ENCODE results near the gene SPINK2. TPM values are rescaled to one million over a fixed set of nuclear protein-coding genes. Genes with fewer than 3 reads are reported as not detected.

SPINK2 gene
- polyA plus RNA-seq, 1 of the 3 experiments (the other 2 are of a cell fraction), result not detected

DNA sequence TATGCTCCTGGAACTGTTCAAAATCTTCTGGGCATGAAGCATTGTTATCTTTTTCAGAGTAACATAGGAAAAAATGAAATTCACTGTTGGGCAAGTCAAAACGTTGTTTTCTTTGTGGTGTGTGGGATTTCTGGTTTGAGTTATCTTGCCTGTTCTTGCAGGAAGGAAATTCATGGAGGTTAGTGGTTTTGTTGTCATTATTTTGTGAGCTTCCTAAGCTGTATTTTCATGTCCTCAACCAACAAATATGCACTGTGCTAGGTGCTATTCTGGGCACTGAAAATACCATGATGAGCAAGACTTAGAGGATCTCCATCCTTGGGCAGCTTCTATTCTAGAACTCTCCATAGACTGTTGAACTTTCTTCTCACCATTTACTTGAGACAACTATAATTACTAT, 16.9 kb downstream of the SPINK2 start:
- Histone ChIP-seq H3K9me3 (no peaks in the 10 kb centered on the region), H3K4me2 (no peak overlapping the region), H3K9ac (no peak overlapping the region), H3K9me2 (no peaks in the 10 kb centered on the region), H3K27me3 (ENCODE audit: insufficient read depth) (no peaks in the 10 kb centered on the region), H3K4me1 (ENCODE audit: control insufficient read depth in 1 of 2, insufficient read depth in 2 of 2, low read depth in 1 of 2, low read length in 1 of 2) (no peaks in the 10 kb centered on the region; a peak in 1 of 4 replicates), H3K79me2 (ENCODE audit: insufficient read depth) (no peaks in the 10 kb centered on the region), H3F3A (replicated peaks; ENCODE audit: insufficient read depth) (no peaks in the 10 kb centered on the region), H4K20me1 (ENCODE audit: insufficient read depth) (no peaks in the 10 kb centered on the region), H3K27ac (ENCODE audit: low read depth in 2 of 2, low read length in 1 of 2) (no peak overlapping the region), H2AFZ (ENCODE audit: low read depth) (no peak overlapping the region), H3K4me3 (ENCODE audit: low read depth in 2 of 2, low read length in 1 of 2) (no peak overlapping the region), H3K36me3 (replicated peaks in 1 of 2; ENCODE audit: control insufficient read depth in 1 of 2, insufficient read depth in 2 of 2, low read length in 1 of 2) (no peaks in the 10 kb centered on the region)
- 45% methylated on average over 1 of the region's 1 CpG for WGBS (ENCODE audit: low lambda C conversion rate)
- TF ChIP-seq, protein P1, sequence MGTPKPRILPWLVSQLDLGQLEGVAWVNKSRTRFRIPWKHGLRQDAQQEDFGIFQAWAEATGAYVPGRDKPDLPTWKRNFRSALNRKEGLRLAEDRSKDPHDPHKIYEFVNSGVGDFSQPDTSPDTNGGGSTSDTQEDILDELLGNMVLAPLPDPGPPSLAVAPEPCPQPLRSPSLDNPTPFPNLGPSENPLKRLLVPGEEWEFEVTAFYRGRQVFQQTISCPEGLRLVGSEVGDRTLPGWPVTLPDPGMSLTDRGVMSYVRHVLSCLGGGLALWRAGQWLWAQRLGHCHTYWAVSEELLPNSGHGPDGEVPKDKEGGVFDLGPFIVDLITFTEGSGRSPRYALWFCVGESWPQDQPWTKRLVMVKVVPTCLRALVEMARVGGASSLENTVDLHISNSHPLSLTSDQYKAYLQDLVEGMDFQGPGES (IDR thresholded peaks at IDR 0.05; ENCODE audit: low read depth, low read length), result no peak
- TF ChIP-seq, protein P2, sequence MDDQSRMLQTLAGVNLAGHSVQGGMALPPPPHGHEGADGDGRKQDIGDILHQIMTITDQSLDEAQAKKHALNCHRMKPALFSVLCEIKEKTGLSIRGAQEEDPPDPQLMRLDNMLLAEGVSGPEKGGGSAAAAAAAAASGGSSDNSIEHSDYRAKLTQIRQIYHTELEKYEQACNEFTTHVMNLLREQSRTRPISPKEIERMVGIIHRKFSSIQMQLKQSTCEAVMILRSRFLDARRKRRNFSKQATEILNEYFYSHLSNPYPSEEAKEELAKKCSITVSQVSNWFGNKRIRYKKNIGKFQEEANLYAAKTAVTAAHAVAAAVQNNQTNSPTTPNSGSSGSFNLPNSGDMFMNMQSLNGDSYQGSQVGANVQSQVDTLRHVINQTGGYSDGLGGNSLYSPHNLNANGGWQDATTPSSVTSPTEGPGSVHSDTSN (IDR thresholded peaks at IDR 0.05), result no peak
- TF ChIP-seq FOXJ3 (CRISPR knock-in tag; IDR thresholded peaks at IDR 0.05) (no peak), GABPA (IDR thresholded peaks at IDR 0.05; ENCODE audit: low read depth) (no peak), RCOR1 (IDR thresholded peaks at IDR 0.05; ENCODE audit: low read length) (no peak), FOSL2 (IDR thresholded peaks at IDR 0.05; ENCODE audit: borderline replicate concordance, low read depth) (no peak), EP300 (IDR thresholded peaks at IDR 0.05; ENCODE audit: borderline replicate concordance in 1 of 2, low read depth in 1 of 2, low read length in 1 of 2) (no peak), RXRA (IDR thresholded peaks at IDR 0.05; ENCODE audit: borderline replicate concordance, low read depth) (no peak), RFX5 (IDR thresholded peaks at IDR 0.05; ENCODE audit: low read length) (no peak), ELF1 (IDR thresholded peaks at IDR 0.05) (no peak), MXI1 (IDR thresholded peaks at IDR 0.05; ENCODE audit: low read depth, low read length) (no peak), POLR2AphosphoS5 (IDR thresholded peaks at IDR 0.05; ENCODE audit: low read depth, low read length) (no peak), GATA2 (CRISPR knock-in tag; IDR thresholded peaks at IDR 0.05) (no peak)
- TF ChIP-seq, protein P3, sequence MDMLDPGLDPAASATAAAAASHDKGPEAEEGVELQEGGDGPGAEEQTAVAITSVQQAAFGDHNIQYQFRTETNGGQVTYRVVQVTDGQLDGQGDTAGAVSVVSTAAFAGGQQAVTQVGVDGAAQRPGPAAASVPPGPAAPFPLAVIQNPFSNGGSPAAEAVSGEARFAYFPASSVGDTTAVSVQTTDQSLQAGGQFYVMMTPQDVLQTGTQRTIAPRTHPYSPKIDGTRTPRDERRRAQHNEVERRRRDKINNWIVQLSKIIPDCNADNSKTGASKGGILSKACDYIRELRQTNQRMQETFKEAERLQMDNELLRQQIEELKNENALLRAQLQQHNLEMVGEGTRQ (IDR thresholded peaks at IDR 0.05; ENCODE audit: borderline replicate concordance, low read depth, low read length), result no peak
- TF ChIP-seq, protein P4, sequence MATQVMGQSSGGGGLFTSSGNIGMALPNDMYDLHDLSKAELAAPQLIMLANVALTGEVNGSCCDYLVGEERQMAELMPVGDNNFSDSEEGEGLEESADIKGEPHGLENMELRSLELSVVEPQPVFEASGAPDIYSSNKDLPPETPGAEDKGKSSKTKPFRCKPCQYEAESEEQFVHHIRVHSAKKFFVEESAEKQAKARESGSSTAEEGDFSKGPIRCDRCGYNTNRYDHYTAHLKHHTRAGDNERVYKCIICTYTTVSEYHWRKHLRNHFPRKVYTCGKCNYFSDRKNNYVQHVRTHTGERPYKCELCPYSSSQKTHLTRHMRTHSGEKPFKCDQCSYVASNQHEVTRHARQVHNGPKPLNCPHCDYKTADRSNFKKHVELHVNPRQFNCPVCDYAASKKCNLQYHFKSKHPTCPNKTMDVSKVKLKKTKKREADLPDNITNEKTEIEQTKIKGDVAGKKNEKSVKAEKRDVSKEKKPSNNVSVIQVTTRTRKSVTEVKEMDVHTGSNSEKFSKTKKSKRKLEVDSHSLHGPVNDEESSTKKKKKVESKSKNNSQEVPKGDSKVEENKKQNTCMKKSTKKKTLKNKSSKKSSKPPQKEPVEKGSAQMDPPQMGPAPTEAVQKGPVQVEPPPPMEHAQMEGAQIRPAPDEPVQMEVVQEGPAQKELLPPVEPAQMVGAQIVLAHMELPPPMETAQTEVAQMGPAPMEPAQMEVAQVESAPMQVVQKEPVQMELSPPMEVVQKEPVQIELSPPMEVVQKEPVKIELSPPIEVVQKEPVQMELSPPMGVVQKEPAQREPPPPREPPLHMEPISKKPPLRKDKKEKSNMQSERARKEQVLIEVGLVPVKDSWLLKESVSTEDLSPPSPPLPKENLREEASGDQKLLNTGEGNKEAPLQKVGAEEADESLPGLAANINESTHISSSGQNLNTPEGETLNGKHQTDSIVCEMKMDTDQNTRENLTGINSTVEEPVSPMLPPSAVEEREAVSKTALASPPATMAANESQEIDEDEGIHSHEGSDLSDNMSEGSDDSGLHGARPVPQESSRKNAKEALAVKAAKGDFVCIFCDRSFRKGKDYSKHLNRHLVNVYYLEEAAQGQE (IDR thresholded peaks at IDR 0.05; ENCODE audit: low read depth, low read length), result no peak
- ChIA-PET CTCF (interaction anchor here (1.1 to 2.2 kb wide), 3 partner anchors 32 to 260 kb away, joined by 3 to 9 read pairs (median 5); no protein-coding TSS in a partner anchor), POLR2A (no interaction called here)
- no peak for DNase-seq
